IMR-90 (cell line): ENCODE results near the gene RPA3. TPM values are rescaled to one million over a fixed set of nuclear protein-coding genes. Genes with fewer than 3 reads are reported as not detected.

Experiments used
- ATAC-seq: fragments of 200-7000 bp; cut with Tn5 transposase; 2 replicates; pipeline ENCODE4 v1.9.1; 2020; ENCODE audit warnings: low read depth, mild to moderate bottlenecking, moderate library complexity
- BruUV-seq: library from RNA; stranded (reverse); fragments of 400-500 nt; replicated peaks from 2 replicates; lab custom pipeline; 2021; lab: Mats Ljungman, UMichigan
- CTCF ChIA-PET: fragments of 300-600 bp; formaldehyde crosslinking; extraction: SDS; loops from one replicate; lab custom pipeline; 2021; ENCODE audit warnings: antibody characterized with exemption; lab: Yijun Ruan, JAX
- POLR2A ChIA-PET: fragments of 300-600 bp; sonication (Branson Sonifier 250); formaldehyde crosslinking; loops from one replicate; lab custom pipeline; 2022; ENCODE audit warnings: antibody characterized with exemption; ENCODE audit not compliant: unreplicated experiment; lab: Charles Lee
- DNase-seq: peaks from one replicate; pipeline ENCODE4 v3.0.0; 2013
- H2AFZ ChIP-seq: replicated peaks from 2 replicates; pipeline ENCODE3; 2013; ENCODE audit warnings: low read length, mild to moderate bottlenecking; ENCODE audit not compliant: poor library complexity
- H2AK5ac ChIP-seq: 2 replicates; pipeline ENCODE4 v1.6.1; 2013; ENCODE audit warnings: low read depth, low read length, inconsistent platforms
- H2AK9ac ChIP-seq: replicated peaks from 2 replicates; pipeline ENCODE3; 2013; ENCODE audit warnings: mild to moderate bottlenecking, low read depth, low read length, moderate library complexity; ENCODE audit not compliant: poor library complexity
- H2BK120ac ChIP-seq: 2 replicates; pipeline ENCODE4 v1.6.1; 2013; ENCODE audit warnings: low read depth, low read length, inconsistent platforms
- H2BK15ac ChIP-seq: 3 replicates; pipeline ENCODE4 v1.6.1; 2013; ENCODE audit warnings: low read depth, low read length, inconsistent platforms
- H2BK20ac ChIP-seq: 2 replicates; pipeline ENCODE4 v1.6.1; 2013; ENCODE audit warnings: low read depth, mild to moderate bottlenecking, inconsistent platforms, low read length, moderate library complexity
- H2BK5ac ChIP-seq: 2 replicates; pipeline ENCODE4 v1.6.1; 2013; ENCODE audit warnings: mild to moderate bottlenecking, low read depth, low read length, inconsistent platforms; ENCODE audit not compliant: poor library complexity, severe bottlenecking
- H3K14ac ChIP-seq: replicated peaks from 2 replicates; pipeline ENCODE4 v1.6.1; 2013; ENCODE audit warnings: low read depth, low read length, inconsistent platforms
- H3K18ac ChIP-seq: 2 replicates; pipeline ENCODE4 v1.6.1; 2013; ENCODE audit warnings: low read depth, low read length, control low read depth
- H3K23ac ChIP-seq: 2 replicates; pipeline ENCODE4 v1.6.1; 2013; ENCODE audit warnings: low read depth, low read length, inconsistent platforms
- H3K27ac ChIP-seq: 2 replicates; pipeline ENCODE4 v1.5.1; 2013; ENCODE audit warnings: mild to moderate bottlenecking, control low read depth, low read length; ENCODE audit not compliant: insufficient read depth
- H3K27me3 ChIP-seq: 2 replicates; pipeline ENCODE4 v1.6.1; 2013; ENCODE audit warnings: low read length; ENCODE audit not compliant: control insufficient read depth, insufficient read depth
- H3K36me3 ChIP-seq: 2 replicates; pipeline ENCODE4 v1.6.1; 2013; ENCODE audit warnings: low read length, mixed read lengths; ENCODE audit not compliant: control insufficient read depth, insufficient read depth
- H3K4ac ChIP-seq: 2 replicates; pipeline ENCODE4 v1.6.1; 2013; ENCODE audit warnings: low read depth, low read length, inconsistent platforms
- H3K4me1 ChIP-seq: 2 replicates; pipeline ENCODE4 v1.6.1; 2013; ENCODE audit warnings: low read length, mixed read lengths; ENCODE audit not compliant: control insufficient read depth, insufficient read depth
- H3K4me2 ChIP-seq: 2 replicates; pipeline ENCODE4 v1.6.1; 2013; ENCODE audit warnings: low read depth, mild to moderate bottlenecking, control low read depth, low read length, moderate library complexity
- H3K4me3 ChIP-seq: 2 replicates; pipeline ENCODE4 v1.5.1; 2013; ENCODE audit warnings: low read depth, mild to moderate bottlenecking, control low read depth, low read length, moderate library complexity; ENCODE audit not compliant: insufficient read depth
- H3K56ac ChIP-seq: 2 replicates; pipeline ENCODE4 v1.6.1; 2013; ENCODE audit warnings: low read length, inconsistent platforms; ENCODE audit not compliant: insufficient read depth; ENCODE audit errors: extremely low read depth
- H3K79me1 ChIP-seq, 2 experiments: 2 replicates each; pipeline ENCODE4 v1.6.1; 2013; ENCODE audit warnings: low read length in 2 of 2, inconsistent platforms in 1 of 2, low read depth in 1 of 2
- H3K9ac ChIP-seq: 2 replicates; pipeline ENCODE4 v1.6.1; 2013; ENCODE audit warnings: low read depth, low read length, control low read depth
- H3K9me1 ChIP-seq: 2 replicates; pipeline ENCODE4 v1.6.1; 2013; ENCODE audit warnings: low read length, inconsistent platforms; ENCODE audit not compliant: insufficient read depth
- H3K9me3 ChIP-seq: 2 replicates; pipeline ENCODE4 v1.6.1; 2013; ENCODE audit warnings: low read length; ENCODE audit not compliant: control insufficient read depth, insufficient read depth
- H4K20me1 ChIP-seq: 2 replicates; pipeline ENCODE4 v1.6.1; 2013; ENCODE audit warnings: low read length, inconsistent platforms; ENCODE audit not compliant: insufficient read depth
- H4K5ac ChIP-seq: 2 replicates; pipeline ENCODE4 v1.6.1; 2013; ENCODE audit warnings: mild to moderate bottlenecking, low read depth, low read length, control low read depth
- H4K8ac ChIP-seq, 2 experiments: 2 replicates each; pipeline ENCODE4 v1.6.1; 2013; ENCODE audit warnings: low read depth in 2 of 2, low read length in 2 of 2, control low read depth in 1 of 2, inconsistent platforms in 1 of 2
- H4K91ac ChIP-seq: 2 replicates; pipeline ENCODE4 v1.6.1; 2013; ENCODE audit warnings: low read depth, low read length, inconsistent platforms; ENCODE audit not compliant: insufficient read depth
- CEBPB ChIP-seq: IDR thresholded peaks from 2 replicates; pipeline ENCODE4 v1.6.1; 2012; ENCODE audit warnings: low read depth, low read length, improper control_type of control experiment
- CTCF ChIP-seq: conservative IDR thresholded peaks from 2 replicates; pipeline ENCODE4 v1.5.1; 2012; ENCODE audit warnings: mild to moderate bottlenecking, low read depth, low read length, improper control_type of control experiment
- FOS ChIP-seq: fragments of 150-350 bp; IDR thresholded peaks from 2 replicates; pipeline ENCODE4 v1.6.1; 2016; ENCODE audit warnings: low read depth, low read length
- MAFK ChIP-seq: IDR thresholded peaks from 2 replicates; pipeline ENCODE4 v1.6.1; 2012; ENCODE audit warnings: low read depth, low read length, improper control_type of control experiment
- MXI1 ChIP-seq: IDR thresholded peaks from 2 replicates; pipeline ENCODE4 v1.6.1; 2012; ENCODE audit warnings: low read depth, mild to moderate bottlenecking, low read length, moderate library complexity, borderline replicate concordance
- RAD21 ChIP-seq: IDR thresholded peaks from 2 replicates; pipeline ENCODE4 v1.6.1; 2012; ENCODE audit warnings: low read length, improper control_type of control experiment
- SMC3 ChIP-seq: fragments of 150-350 bp; IDR thresholded peaks from 2 replicates; pipeline ENCODE4 v1.6.1; 2016; ENCODE audit warnings: low read depth, mild to moderate bottlenecking, antibody characterized with exemption, low read length, moderate library complexity
- WGBS, 2 experiments: methylation state at CpG; one replicate each; pipeline versions ENCODE4 v1.1.5 to v1.1.7; 2013; ENCODE audit warnings: missing lambda C conversion rate in 2 of 2; ENCODE audit not compliant: insufficient read length in 1 of 2; ENCODE audit errors: extremely low coverage in 2 of 2; 5-methylcytosine and 5-hydroxymethylcytosine counted together
- dilution Hi-C: fragments of 300-500 bp; cut with HindIII; formaldehyde crosslinking; loops from one replicate; pipeline ENCODE4 v1.14.3; 2018; ENCODE audit warnings: low sequenced_read_pairs; ENCODE audit not compliant: unreplicated experiment
- in situ Hi-C: fragments of 300-500 bp; cut with MboI; formaldehyde crosslinking; loops from 3 replicates; pipeline ENCODE4 v1.14.3; 2019; ENCODE audit warnings: low sequenced_read_pairs, inconsistent platforms, mixed read lengths
- intact Hi-C: fragments of 100-400 bp; cut with micrococcal nuclease; formaldehyde crosslinking; loops from 2 replicates; pipeline ENCODE4 v1.10.0; 2022
- polyA plus RNA-seq, 3 experiments: library from polyadenylated mRNA; depleted of rRNA; stranded (reverse); fragments of >200 nt; gene quantifications; 2 replicates each; pipeline ENCODE4 v1.2.3, GENCODE V29; 2012; ENCODE audit warnings: low replicate concordance in 1 of 3
- total RNA-seq: library from RNA; depleted of rRNA; stranded (reverse); fragments of >200 nt; gene quantifications from 2 replicates; pipeline ENCODE4 v1.2.3, GENCODE V29; 2012

RPA3 gene
- total and polyA plus RNA-seq, 2 of the 4 experiments (the other 2 are of a cell fraction), result 12.7 to 21.1 TPM

GRCh38 chr7:7681191-7681935 is 37.0 kb downstream of the RPA3 start:
- Histone ChIP-seq H2BK15ac (no peak overlapping the region), H4K20me1 (no peaks in the 10 kb centered on the region), H4K91ac (no peak overlapping the region), H3K36me3 (no peaks in the 10 kb centered on the region), H3K79me1 (0 out of 4 replicates have a peak, but pooled peaks cover 0 to 2% of the 10 kb centered on the region in 2 experiments), H3K9me3 (no peaks in the 10 kb centered on the region), H3K4me3 (no peak overlapping the region), H2BK120ac (no peak overlapping the region), H3K9me1 (no peaks in the 10 kb centered on the region), H2AFZ (no peak overlapping the region), H3K56ac (no peak overlapping the region), H3K23ac (no peak overlapping the region), H3K18ac (no peak overlapping the region), H3K4me1 (no peaks in the 10 kb centered on the region), H2BK5ac (no peak overlapping the region), H2AK5ac (no peak overlapping the region), H3K4me2 (no peak overlapping the region), H3K27ac (no peak overlapping the region), H4K8ac (no peak overlapping the region), H3K4ac (no peak overlapping the region), H3K9ac (no peak overlapping the region), H2BK20ac (no peak overlapping the region), H2AK9ac (no peak overlapping the region), H3K14ac (no peak overlapping the region), H3K27me3 (no peaks in the 10 kb centered on the region), H4K5ac (no peak overlapping the region)
- no TSS peak for BruUV-seq
- CTCF ChIA-PET, result interaction anchor here (0.7 to 1.8 kb wide), 22 partner anchors 9 to 533 kb away, joined by 3 to 12 read pairs (median 4); no protein-coding TSS in a partner anchor
- WGBS, 2 experiments, result no CpG with 5 or more reads among the region's 7 CpGs
- no peak for TF ChIP-seq FOS
- peak; percentile 63 for TF ChIP-seq MAFK
- TF ChIP-seq MXI1, result no peak
- TF ChIP-seq RAD21, result peak; percentile 78
- TF ChIP-seq SMC3, result peak; percentile 91
- peak; percentile 76 for TF ChIP-seq CTCF
- 0 out of 2 replicates have a peak, but pooled peaks have one; percentile 32 for TF ChIP-seq CEBPB
- in situ Hi-C loops, result loop anchor here (10.0 kb wide), 1 partner anchor 293 kb away; no protein-coding TSS in a partner anchor
- intact Hi-C loops, result loop anchor here (1.0 to 5.0 kb wide), 5 partner anchors 81 to 616 kb away; no protein-coding TSS in a partner anchor
- ATAC-seq (peak; percentile 89), DNase-seq (peak; percentile 61)
- POLR2A ChIA-PET, result no interaction called here
- dilution Hi-C loops, result no loop called here
